Stomach (tissue), 4 donors: ENCODE results near the gene COX7A2L.

Source experiments
- CTCF ChIP-seq, 7 experiments: fragments of 450-650 bp in 4 of 7; fragments of 200-600 bp in 3 of 7; sonication (generic) in 3 of 7; IDR thresholded peaks; one replicate each; pipeline ENCODE4 v1.5.1; 2016 to 2019; ENCODE audit warnings: antibody characterized with exemption in 7 of 7, control low read depth in 2 of 7, mild to moderate bottlenecking in 1 of 7
- EP300 ChIP-seq: sonication (generic); formaldehyde crosslinking; IDR thresholded peaks from one replicate; pipeline ENCODE4 v1.6.1; 2017; ENCODE audit warnings: antibody characterized with exemption
- POLR2A ChIP-seq, 4 donors: fragments of 450-650 bp; IDR thresholded peaks; one replicate each; pipeline ENCODE4 v1.6.1; 2016; ENCODE audit warnings: antibody characterized with exemption in 4 of 4, control low read depth in 2 of 4, mild to moderate bottlenecking in 1 of 4, moderate library complexity in 1 of 4

- TF ChIP-seq CTCF (IDR thresholded peaks at IDR 0.05): no peak
- TF ChIP-seq POLR2A (IDR thresholded peaks at IDR 0.05): no peak
- no peak for TF ChIP-seq EP300
Observed at GRCh38 chr2:42369532-42370229, 8.7 kb upstream of the COX7A2L start.
